A673 (cell line): ENCODE results near the gene GLT1D1.

ENCODE experiments used
- EZH2 ChIP-seq: fragments of 200-600 bp; sonication (generic); IDR thresholded peaks from 2 replicates; pipeline ENCODE4 v1.6.1; 2017; ENCODE audit warnings: borderline replicate concordance, low read depth, mild to moderate bottlenecking, mixed read lengths, antibody characterized with exemption, low read length; ENCODE audit not compliant: poor library complexity, severe bottlenecking
- TF ChIP-seq, protein P1 (sequence below): fragments of 300-800, 200-600 bp; sonication (generic); conservative IDR thresholded peaks from 2 replicates; pipeline ENCODE4 v1.5.1; 2017; ENCODE audit warnings: low read depth, mild to moderate bottlenecking, antibody characterized with exemption, low read length, moderate library complexity, mixed read lengths

DNA sequence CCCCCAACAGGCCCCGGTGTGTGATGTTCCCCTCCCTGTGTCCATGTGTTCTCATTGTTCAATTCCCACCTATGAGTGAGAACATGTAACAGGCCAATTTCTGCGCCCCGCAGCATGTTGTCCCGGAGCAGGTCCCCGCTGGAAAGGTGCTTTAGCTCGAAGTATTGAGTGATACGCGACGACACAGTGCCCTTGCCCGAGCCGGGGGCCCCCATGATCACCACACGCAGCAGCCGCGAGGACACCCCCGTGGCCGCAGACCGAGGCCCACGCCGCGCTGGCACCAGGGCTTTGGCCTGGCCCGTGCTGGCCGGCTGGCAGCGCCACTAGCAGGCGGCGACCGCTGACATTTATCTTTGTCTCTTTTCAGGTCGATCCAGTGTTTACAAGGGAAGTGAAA, 91.7 kb downstream of the GLT1D1 start:
- no peak for TF ChIP-seq EZH2
- TF ChIP-seq, protein P1, sequence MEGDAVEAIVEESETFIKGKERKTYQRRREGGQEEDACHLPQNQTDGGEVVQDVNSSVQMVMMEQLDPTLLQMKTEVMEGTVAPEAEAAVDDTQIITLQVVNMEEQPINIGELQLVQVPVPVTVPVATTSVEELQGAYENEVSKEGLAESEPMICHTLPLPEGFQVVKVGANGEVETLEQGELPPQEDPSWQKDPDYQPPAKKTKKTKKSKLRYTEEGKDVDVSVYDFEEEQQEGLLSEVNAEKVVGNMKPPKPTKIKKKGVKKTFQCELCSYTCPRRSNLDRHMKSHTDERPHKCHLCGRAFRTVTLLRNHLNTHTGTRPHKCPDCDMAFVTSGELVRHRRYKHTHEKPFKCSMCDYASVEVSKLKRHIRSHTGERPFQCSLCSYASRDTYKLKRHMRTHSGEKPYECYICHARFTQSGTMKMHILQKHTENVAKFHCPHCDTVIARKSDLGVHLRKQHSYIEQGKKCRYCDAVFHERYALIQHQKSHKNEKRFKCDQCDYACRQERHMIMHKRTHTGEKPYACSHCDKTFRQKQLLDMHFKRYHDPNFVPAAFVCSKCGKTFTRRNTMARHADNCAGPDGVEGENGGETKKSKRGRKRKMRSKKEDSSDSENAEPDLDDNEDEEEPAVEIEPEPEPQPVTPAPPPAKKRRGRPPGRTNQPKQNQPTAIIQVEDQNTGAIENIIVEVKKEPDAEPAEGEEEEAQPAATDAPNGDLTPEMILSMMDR = no peak
